Lower leg skin (tissue), 4 donors: ENCODE measurements around the gene DEXI. TPM values are rescaled to one million over a fixed set of nuclear protein-coding genes. Genes with fewer than 3 reads are reported as not detected.

ENCODE experiments used
- DNase-seq, 2 donors: peaks; one replicate each; pipeline ENCODE4 v3.0.0-alpha.2; 2019; ENCODE audit warnings: low spot score in 2 of 2
- H3K4me3 ChIP-seq: fragments of 200-600 bp; sonication (generic); 2 replicates; pipeline ENCODE4 v1.5.1; 2017; ENCODE audit warnings: mild to moderate bottlenecking, low read depth; ENCODE audit not compliant: poor library complexity, severe bottlenecking
- POLR2A ChIP-seq, 2 donors: fragments of 450-650 bp; IDR thresholded peaks; one replicate each; pipeline ENCODE4 v1.6.1; 2016 to 2017; ENCODE audit warnings: antibody characterized with exemption in 2 of 2, mild to moderate bottlenecking in 1 of 2, moderate library complexity in 1 of 2
- WGBS, 2 donors: methylation state at CpG; one replicate each; pipeline ENCODE4 v1.1.5; 2018; 5-methylcytosine and 5-hydroxymethylcytosine counted together
- intact Hi-C: fragments of 100-400 bp; cut with DNase I; formaldehyde crosslinking; loops from one replicate; pipeline ENCODE4 v1.15.0; 2023; ENCODE audit warnings: low total_unique reads
- total RNA-seq, 4 donors: library from RNA; depleted of rRNA; stranded (reverse); fragments of >200 nt; gene quantifications; one replicate each; pipeline ENCODE4 v1.1.0, GENCODE V29; 2016
- TF ChIP-seq, protein P1 (sequence below), 3 donors: fragments of 450-650 bp; IDR thresholded peaks; one replicate each; pipeline ENCODE4 v1.5.1; 2016; ENCODE audit warnings: antibody characterized with exemption in 3 of 3, mild to moderate bottlenecking in 3 of 3, moderate library complexity in 2 of 3

The DEXI gene
- total RNA-seq, 4 donors from 2014 or later, result 38.1 to 63.6 (median 58.9) TPM

DNA sequence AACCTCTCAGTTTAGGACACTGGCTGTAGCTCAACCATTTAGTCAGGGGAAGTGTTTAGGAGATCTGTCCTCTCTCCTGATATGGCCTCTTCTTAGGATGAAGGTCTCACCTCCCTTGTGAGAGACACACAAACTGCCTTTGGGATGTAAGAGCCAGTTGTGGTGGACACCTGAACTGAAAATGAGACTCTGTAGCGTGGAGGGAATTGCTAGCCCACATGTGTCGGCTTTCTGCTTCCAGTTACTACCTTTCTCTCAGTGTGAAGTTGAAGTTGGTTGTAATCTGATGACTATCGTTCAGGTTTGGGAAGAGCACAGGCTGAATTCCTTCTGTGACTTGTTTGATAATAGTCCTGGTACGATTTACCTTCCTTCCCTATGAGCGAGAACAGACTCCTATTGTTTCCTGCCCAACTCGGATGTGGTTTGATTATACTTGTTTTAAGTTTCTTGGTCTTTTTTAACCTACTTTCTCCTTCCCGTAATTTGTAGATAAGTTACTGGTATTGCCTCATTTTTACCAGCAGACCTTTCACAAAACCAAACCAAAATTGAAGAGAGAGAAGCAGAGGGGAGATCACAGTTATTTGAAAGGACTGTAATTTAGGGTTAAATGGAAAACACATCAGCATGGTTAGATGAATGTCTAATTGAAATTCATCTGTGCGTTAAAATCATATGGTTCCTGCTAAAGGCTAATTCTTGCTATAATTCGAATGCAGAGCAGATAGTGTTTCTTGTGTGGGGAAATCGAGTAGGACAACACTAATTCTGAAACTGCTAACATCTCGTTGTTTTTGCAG is 45.3 kb upstream of the DEXI start:
- TF ChIP-seq POLR2A (IDR thresholded peaks at IDR 0.05), result no peak
- TF ChIP-seq, protein P1, sequence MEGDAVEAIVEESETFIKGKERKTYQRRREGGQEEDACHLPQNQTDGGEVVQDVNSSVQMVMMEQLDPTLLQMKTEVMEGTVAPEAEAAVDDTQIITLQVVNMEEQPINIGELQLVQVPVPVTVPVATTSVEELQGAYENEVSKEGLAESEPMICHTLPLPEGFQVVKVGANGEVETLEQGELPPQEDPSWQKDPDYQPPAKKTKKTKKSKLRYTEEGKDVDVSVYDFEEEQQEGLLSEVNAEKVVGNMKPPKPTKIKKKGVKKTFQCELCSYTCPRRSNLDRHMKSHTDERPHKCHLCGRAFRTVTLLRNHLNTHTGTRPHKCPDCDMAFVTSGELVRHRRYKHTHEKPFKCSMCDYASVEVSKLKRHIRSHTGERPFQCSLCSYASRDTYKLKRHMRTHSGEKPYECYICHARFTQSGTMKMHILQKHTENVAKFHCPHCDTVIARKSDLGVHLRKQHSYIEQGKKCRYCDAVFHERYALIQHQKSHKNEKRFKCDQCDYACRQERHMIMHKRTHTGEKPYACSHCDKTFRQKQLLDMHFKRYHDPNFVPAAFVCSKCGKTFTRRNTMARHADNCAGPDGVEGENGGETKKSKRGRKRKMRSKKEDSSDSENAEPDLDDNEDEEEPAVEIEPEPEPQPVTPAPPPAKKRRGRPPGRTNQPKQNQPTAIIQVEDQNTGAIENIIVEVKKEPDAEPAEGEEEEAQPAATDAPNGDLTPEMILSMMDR (IDR thresholded peaks at IDR 0.05), result no peak
- no peak overlapping the region for H3K4me3 ChIP-seq
- WGBS, 2 donors, result 80 to 82% methylated on average over 11 of the region's 11 CpGs
- intact Hi-C loops, result no loop called here
- no peak for DNase-seq

DNA sequence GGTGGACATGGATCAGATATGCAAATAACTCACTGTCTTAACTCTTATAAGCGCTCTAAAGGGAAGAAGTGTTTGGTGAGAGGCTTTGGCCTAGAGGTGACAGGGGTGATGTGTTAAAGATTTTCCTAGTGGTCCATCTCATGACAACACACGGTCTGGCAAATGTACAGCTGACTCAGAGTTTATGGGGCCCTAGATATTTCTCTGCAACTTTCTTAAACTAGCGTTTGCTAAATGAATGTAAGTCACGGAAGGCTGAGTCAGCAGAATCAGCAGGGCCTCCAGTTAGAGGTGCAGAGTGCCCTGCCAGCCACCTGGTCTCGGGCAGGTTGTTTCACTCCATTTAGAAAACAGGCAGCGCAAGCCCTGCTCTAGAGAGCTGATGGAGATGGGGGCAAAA is 42.2 kb upstream of the DEXI start:
- no peak for DNase-seq
- intact Hi-C loops, result no loop called here
- no peak overlapping the region for H3K4me3 ChIP-seq
- 83 to 93% methylated on average over 6 of the region's 6 CpGs for WGBS, 2 donors
- TF ChIP-seq POLR2A (IDR thresholded peaks at IDR 0.05), result no peak
- TF ChIP-seq, protein P1 (IDR thresholded peaks at IDR 0.05), result no peak

DNA sequence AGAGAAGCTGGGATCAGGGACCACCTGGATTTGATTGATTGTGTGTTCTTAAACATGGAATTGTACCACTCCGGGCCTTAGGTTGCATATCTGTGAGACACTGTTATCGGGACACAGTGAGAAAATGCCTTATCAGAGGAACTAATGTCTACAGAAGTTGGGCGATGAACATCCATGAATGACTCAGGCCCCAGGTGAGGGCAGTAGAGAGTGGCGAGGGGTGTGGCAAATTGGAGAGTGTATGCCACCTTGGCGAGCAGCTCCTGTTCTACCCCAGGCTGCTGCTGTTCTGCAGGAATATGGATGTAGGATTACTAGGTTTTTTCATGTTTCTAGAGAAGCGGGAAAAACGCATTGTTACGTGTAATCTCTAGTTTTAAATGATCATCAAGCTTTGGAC is 40.9 kb upstream of the DEXI start:
- no peak for DNase-seq
- 76% methylated on average over 8 of the region's 8 CpGs for WGBS, 2 donors
- TF ChIP-seq POLR2A (IDR thresholded peaks at IDR 0.05), result no peak
- TF ChIP-seq, protein P1 (IDR thresholded peaks at IDR 0.05), result no peak
- intact Hi-C loops, result no loop called here
- no peak overlapping the region for H3K4me3 ChIP-seq

DNA sequence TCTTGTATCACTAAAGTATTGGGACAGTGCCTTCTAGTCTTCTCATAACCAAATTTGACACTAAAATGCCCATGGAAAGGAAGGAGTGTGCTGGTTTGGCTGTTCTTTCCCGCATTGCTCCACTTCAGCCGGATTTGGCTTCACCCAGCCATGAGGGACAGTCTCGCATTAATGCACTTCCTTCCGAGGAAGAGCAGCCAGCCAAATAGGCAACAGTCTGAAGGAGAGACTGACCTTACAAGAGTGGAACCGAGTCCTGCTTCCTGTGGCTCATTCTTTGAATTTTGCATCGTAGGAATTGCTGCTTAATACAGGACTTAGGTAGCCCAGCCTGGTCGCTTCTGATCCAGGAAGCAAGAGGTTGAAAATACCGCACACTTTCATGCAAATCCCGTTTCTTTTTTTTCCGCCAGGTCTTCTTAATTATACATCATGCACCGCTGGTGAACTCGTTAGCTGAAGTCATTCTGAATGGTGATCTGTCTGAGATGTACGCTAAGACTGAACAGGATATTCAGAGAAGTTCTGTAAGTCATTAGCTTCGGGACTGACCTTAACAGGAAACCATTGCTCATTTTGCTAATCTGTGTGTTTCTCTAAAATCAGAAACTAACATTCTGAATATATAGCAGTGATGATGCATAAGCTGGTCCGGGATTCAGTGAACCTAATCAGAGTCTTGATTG is 40.3 kb upstream of the DEXI start:
- 55 to 58% methylated on average over 15 of the region's 15 CpGs for whole genome bisulfite sequencing, 2 donors
- TF ChIP-seq, protein P1 (IDR thresholded peaks at IDR 0.05), result no peak
- no peak for TF ChIP-seq POLR2A (IDR thresholded peaks at IDR 0.05)
- intact Hi-C loops, result no loop called here
- H3K4me3 ChIP-seq, result no peak overlapping the region
- DNase-seq, result no peak

DNA sequence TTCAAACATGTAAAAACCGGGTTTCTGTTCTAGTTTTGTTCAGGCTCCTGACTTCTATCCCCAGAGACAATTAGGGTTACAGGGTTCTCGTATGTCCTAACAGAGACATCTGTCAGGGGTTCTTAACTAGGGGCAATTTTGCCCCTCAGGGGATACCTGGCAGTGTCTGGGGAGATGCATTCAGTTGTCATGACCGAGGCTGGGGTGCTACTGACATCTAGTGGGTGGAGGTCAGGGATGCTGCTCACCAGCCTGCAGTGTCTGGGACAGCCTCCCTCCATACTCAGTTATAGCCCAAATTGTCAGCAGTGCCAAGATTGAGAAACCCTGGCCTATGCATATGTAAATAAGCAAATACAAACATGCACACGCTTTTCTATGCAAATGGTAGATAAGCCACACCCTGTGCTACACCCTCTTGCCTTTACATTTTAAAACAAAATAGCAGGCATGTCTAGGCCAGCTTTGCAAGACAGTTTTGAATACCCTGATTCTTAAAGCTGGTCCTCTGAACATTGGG is 39.5 kb upstream of the DEXI start:
- WGBS, 2 donors, result 63 to 66% methylated on average over 4 of the region's 4 CpGs
- intact Hi-C loops, result no loop called here
- H3K4me3 ChIP-seq, result no peak overlapping the region
- peak in 1 of 2 donors; percentile 54 for DNase-seq
- no peak for TF ChIP-seq POLR2A (IDR thresholded peaks at IDR 0.05)
- TF ChIP-seq, protein P1 (IDR thresholded peaks at IDR 0.05), result no peak
